Activated CD4-positive, alpha-beta T cell treated with anti-CD3 and anti-CD28 coated beads for 36 hours (primary cell): ENCODE measurements around the gene XRN1. TPM values are rescaled to one million over a fixed set of nuclear protein-coding genes. Genes with fewer than 3 reads are reported as not detected.
"Not testable (repeated sequence)": the region's sequence is repeated elsewhere in the genome, so short reads cannot be mapped to it uniquely, and the experiment has no call there.

Experiments
- ATAC-seq: fragments of 200-7000 bp; cut with Tn5 transposase; one replicate; pipeline ENCODE4 v1.10.0; 2021; ENCODE audit warnings: mild to moderate bottlenecking, moderate library complexity
- CTCF ChIA-PET: fragments of 350-600 bp; sonication (Branson Sonifier 250); formaldehyde crosslinking; loops from one replicate; lab custom pipeline; 2021; ENCODE audit warnings: antibody characterized with exemption; lab: Charles Lee
- POLR2A ChIA-PET: fragments of 350-600 bp; sonication (Branson Sonifier 250); formaldehyde crosslinking; loops from one replicate; lab custom pipeline; 2021; ENCODE audit warnings: antibody characterized with exemption, inconsistent platforms; lab: Charles Lee
- DNase-seq: peaks from one replicate; pipeline ENCODE4 v3.0.0-alpha.2; 2020
- H3K27ac Mint-ChIP-seq: one replicate; pipeline ENCODE4 v1.8.0; 2021; ENCODE audit warnings: mixed read lengths
- H3K27me3 Mint-ChIP-seq: one replicate; pipeline ENCODE4 v1.8.0; 2021; ENCODE audit warnings: mixed read lengths
- H3K36me3 Mint-ChIP-seq: one replicate; pipeline ENCODE4 v1.8.0; 2021; ENCODE audit warnings: low read depth, mixed read lengths
- H3K4me1 Mint-ChIP-seq: one replicate; pipeline ENCODE4 v1.8.0; 2021; ENCODE audit warnings: mixed read lengths
- H3K4me3 Mint-ChIP-seq: one replicate; pipeline ENCODE4 v1.8.0; 2021; ENCODE audit warnings: mild to moderate bottlenecking, moderate library complexity, mixed read lengths
- H3K9me3 Mint-ChIP-seq: one replicate; pipeline ENCODE4 v1.8.0; 2021; ENCODE audit warnings: low read depth, mixed read lengths
- intact Hi-C, 2 experiments: fragments of 100-400 bp; cut with DNase I in 1 of 2; cut with micrococcal nuclease in 1 of 2; formaldehyde crosslinking; loops; one replicate each; pipeline versions ENCODE4 v1.14.2 to v1.15.1; 2022 to 2024; cut with DNase I, micrococcal nuclease
- total RNA-seq, 2 experiments: library from RNA; stranded (reverse); gene quantifications; one replicate each; pipeline ENCODE4 v1.2.3, GENCODE V29; 2021

The XRN1 gene
- total RNA-seq, 2 experiments from 2014 or later, result 54.2 to 117 TPM

GRCh38 chr3:142363936-142364467 lies 83.8 kb downstream of the XRN1 start:
- no peak for DNase-seq
- Mint-ChIP-seq H3K27ac (no peak overlapping the region), H3K9me3 (no peaks in the 10 kb centered on the region), H3K4me3 (no peak overlapping the region), H3K36me3 (peaks cover 34% of the 10 kb centered on the region), H3K4me1 (no peaks in the 10 kb centered on the region), H3K27me3 (no peaks in the 10 kb centered on the region)
- ChIA-PET CTCF (interaction anchor here (0.5 to 1.5 kb wide), 3 partner anchors 31 to 174 kb away, joined by 3 to 4 read pairs (median 3); no protein-coding TSS in a partner anchor), POLR2A (no interaction called here)
- no peak for ATAC-seq
- intact Hi-C loops, result no loop called here

GRCh38 chr3:142363433-142363832 lies 84.4 kb downstream of the XRN1 start:
- intact Hi-C loops, ATAC-seq, H3K4me3 Mint-ChIP-seq, DNase-seq, H3K4me1 Mint-ChIP-seq, H3K27me3 Mint-ChIP-seq, POLR2A ChIA-PET, H3K9me3 Mint-ChIP-seq, H3K27ac Mint-ChIP-seq: not testable (repeated sequence)
- H3K36me3 Mint-ChIP-seq, result peaks cover 34% of the 10 kb centered on the region
- CTCF ChIA-PET, result interaction anchor here (0.5 to 1.1 kb wide), 2 partner anchors 127 to 173 kb away, joined by 3 read pairs; no protein-coding TSS in a partner anchor

- POLR2A ChIA-PET, result no interaction called here
- DNase-seq (no peak), ATAC-seq (no peak)
- Mint-ChIP-seq H3K9me3 (no peaks in the 10 kb centered on the region), H3K36me3 (peaks cover 45% of the 10 kb centered on the region), H3K4me1 (no peaks in the 10 kb centered on the region), H3K27me3 (no peaks in the 10 kb centered on the region), H3K4me3 (no peak overlapping the region), H3K27ac (no peak overlapping the region)
- intact Hi-C loops, result no loop called here
- CTCF ChIA-PET, result interaction anchor here (1.0 to 1.2 kb wide), 2 partner anchors 9 to 12 kb away, joined by 3 read pairs; no protein-coding TSS in a partner anchor
These were observed 88.5 kb downstream of the XRN1 start for GRCh38 chr3:142359367-142359766.

- DNase-seq (no peak), ATAC-seq (no peak)
- no peaks in the 10 kb centered on the region for H3K27me3 Mint-ChIP-seq
- H3K27ac Mint-ChIP-seq, result no peak overlapping the region
- intact Hi-C loops, result no loop called here
- POLR2A ChIA-PET, result no interaction called here
- H3K4me1 Mint-ChIP-seq, result no peaks in the 10 kb centered on the region
- H3K36me3 Mint-ChIP-seq, result peaks cover 49% of the 10 kb centered on the region
- CTCF ChIA-PET, result interaction anchor here (1.1 kb wide), 1 partner anchor 71 kb away, joined by 4 read pairs; no protein-coding TSS in a partner anchor
- no peak overlapping the region for H3K4me3 Mint-ChIP-seq
- H3K9me3 Mint-ChIP-seq, result no peaks in the 10 kb centered on the region
These were observed 91.0 kb downstream of the XRN1 start for GRCh38 chr3:142356818-142357217.

GRCh38 chr3:142355692-142356091 lies 92.1 kb downstream of the XRN1 start:
- ChIA-PET CTCF (no interaction called here), POLR2A (no interaction called here)
- DNase-seq, result no peak
- intact Hi-C loops, result no loop called here
- H3K27me3 Mint-ChIP-seq, result no peaks in the 10 kb centered on the region
- H3K4me1 Mint-ChIP-seq, result no peaks in the 10 kb centered on the region
- no peak overlapping the region for H3K4me3 Mint-ChIP-seq
- no peak overlapping the region for H3K27ac Mint-ChIP-seq
- H3K36me3 Mint-ChIP-seq, result peaks cover 45% of the 10 kb centered on the region
- H3K9me3 Mint-ChIP-seq, result no peaks in the 10 kb centered on the region
- no peak for ATAC-seq

DNA sequence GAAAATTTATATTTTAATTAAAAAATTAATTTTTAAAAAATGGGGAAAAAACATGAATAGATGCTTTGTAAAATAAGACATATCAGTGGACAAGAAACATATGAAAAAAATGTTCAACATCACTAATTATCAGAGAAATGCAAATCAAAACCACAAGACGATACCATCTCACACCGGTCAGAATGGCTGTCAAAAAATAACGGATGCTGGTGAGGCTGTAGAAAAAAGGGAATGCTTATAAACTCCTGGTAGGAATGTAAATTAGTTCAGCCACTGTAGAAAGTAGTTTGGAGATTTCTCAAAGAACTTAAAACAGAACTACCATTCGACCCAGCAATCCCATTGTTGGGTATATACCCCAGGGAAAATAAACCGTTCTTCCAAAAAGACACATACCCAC lies 93.8 kb downstream of the XRN1 start:
- intact Hi-C loops, result no loop called here
- Mint-ChIP-seq H3K27me3 (no peaks in the 10 kb centered on the region), H3K4me1 (no peaks in the 10 kb centered on the region), H3K4me3 (no peak overlapping the region), H3K9me3 (no peaks in the 10 kb centered on the region), H3K27ac (no peak overlapping the region), H3K36me3 (peaks cover 41% of the 10 kb centered on the region)
- DNase-seq, result no peak
- POLR2A ChIA-PET, result no interaction called here
- ATAC-seq, result no peak
- CTCF ChIA-PET, result no interaction called here

DNA sequence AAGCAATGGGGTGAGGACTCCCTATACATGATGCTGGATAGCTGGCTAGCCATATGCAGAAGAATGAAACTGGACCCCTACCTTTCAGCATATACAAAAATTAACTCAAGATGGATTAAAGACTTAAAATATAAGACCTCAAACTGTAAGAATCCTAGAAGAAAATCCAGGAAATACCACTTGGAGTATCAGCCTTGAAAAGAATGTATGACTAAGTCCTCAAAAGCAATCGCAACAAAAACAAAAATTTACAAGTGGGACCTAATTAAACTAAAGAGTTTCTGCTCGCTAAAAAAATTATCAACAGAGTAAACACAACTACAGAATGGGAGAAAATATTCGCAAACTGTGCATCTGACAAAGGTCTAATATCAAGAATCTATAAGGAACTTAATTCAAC lies 94.3 kb downstream of the XRN1 start:
- ChIA-PET POLR2A (no interaction called here), CTCF (no interaction called here)
- DNase-seq (no peak), ATAC-seq (no peak)
- no peaks in the 10 kb centered on the region for H3K27me3 Mint-ChIP-seq
- H3K4me1 Mint-ChIP-seq, result no peaks in the 10 kb centered on the region
- intact Hi-C loops, result no loop called here
- H3K9me3 Mint-ChIP-seq, result no peaks in the 10 kb centered on the region
- H3K27ac Mint-ChIP-seq, result no peak overlapping the region
- H3K4me3 Mint-ChIP-seq, result no peak overlapping the region
- H3K36me3 Mint-ChIP-seq, result peaks cover 45% of the 10 kb centered on the region

GRCh38 chr3:142352698-142353097 lies 95.1 kb downstream of the XRN1 start:
- H3K9me3 Mint-ChIP-seq, CTCF ChIA-PET, H3K27ac Mint-ChIP-seq, intact Hi-C loops, ATAC-seq, DNase-seq, H3K27me3 Mint-ChIP-seq, POLR2A ChIA-PET, H3K4me1 Mint-ChIP-seq, H3K4me3 Mint-ChIP-seq: not testable (repeated sequence)
- H3K36me3 Mint-ChIP-seq, result peaks cover 42% of the 10 kb centered on the region

- ChIA-PET CTCF (no interaction called here), POLR2A (no interaction called here)
- H3K27ac Mint-ChIP-seq, result no peak overlapping the region
- no peak overlapping the region for H3K4me3 Mint-ChIP-seq
- intact Hi-C loops, result no loop called here
- no peaks in the 10 kb centered on the region for H3K4me1 Mint-ChIP-seq
- no peaks in the 10 kb centered on the region for H3K9me3 Mint-ChIP-seq
- DNase-seq (no peak), ATAC-seq (no peak)
- H3K36me3 Mint-ChIP-seq, result peaks cover 44% of the 10 kb centered on the region
- no peaks in the 10 kb centered on the region for H3K27me3 Mint-ChIP-seq
These were observed 99.4 kb downstream of the XRN1 start for GRCh38 chr3:142348460-142348859.

GRCh38 chr3:142337994-142338393 lies 109.8 kb downstream of the XRN1 start:
- POLR2A ChIA-PET, result no interaction called here
- peaks cover 66% of the 10 kb centered on the region for H3K36me3 Mint-ChIP-seq

GRCh38 chr3:142332390-142332789 lies 115.4 kb downstream of the XRN1 start:
- H3K9me3 Mint-ChIP-seq, result no peaks in the 10 kb centered on the region
- no peaks in the 10 kb centered on the region for H3K4me1 Mint-ChIP-seq
- ATAC-seq, result no peak
- no peaks in the 10 kb centered on the region for H3K27me3 Mint-ChIP-seq
- H3K4me3 Mint-ChIP-seq, result no peak overlapping the region
- no peak overlapping the region for H3K27ac Mint-ChIP-seq
- ChIA-PET POLR2A (no interaction called here), CTCF (no interaction called here)
- intact Hi-C loops, result no loop called here
- H3K36me3 Mint-ChIP-seq, result peaks cover 44% of the 10 kb centered on the region
- DNase-seq, result no peak

More at GRCh38 chr3:142337994-142338393, 109.8 kb downstream of the XRN1 start:
- DNase-seq (no peak), ATAC-seq (no peak)
- intact Hi-C loops, result no loop called here
- H3K4me1 Mint-ChIP-seq, result no peaks in the 10 kb centered on the region
- H3K27ac Mint-ChIP-seq, result no peak overlapping the region
- no peaks in the 10 kb centered on the region for H3K27me3 Mint-ChIP-seq
- CTCF ChIA-PET, result interaction anchor here (0.6 kb wide), 1 partner anchor 599 kb away, joined by 3 read pairs; no protein-coding TSS in a partner anchor
- no peak overlapping the region for H3K4me3 Mint-ChIP-seq
- H3K9me3 Mint-ChIP-seq, result peaks cover 12% of the 10 kb centered on the region

DNA sequence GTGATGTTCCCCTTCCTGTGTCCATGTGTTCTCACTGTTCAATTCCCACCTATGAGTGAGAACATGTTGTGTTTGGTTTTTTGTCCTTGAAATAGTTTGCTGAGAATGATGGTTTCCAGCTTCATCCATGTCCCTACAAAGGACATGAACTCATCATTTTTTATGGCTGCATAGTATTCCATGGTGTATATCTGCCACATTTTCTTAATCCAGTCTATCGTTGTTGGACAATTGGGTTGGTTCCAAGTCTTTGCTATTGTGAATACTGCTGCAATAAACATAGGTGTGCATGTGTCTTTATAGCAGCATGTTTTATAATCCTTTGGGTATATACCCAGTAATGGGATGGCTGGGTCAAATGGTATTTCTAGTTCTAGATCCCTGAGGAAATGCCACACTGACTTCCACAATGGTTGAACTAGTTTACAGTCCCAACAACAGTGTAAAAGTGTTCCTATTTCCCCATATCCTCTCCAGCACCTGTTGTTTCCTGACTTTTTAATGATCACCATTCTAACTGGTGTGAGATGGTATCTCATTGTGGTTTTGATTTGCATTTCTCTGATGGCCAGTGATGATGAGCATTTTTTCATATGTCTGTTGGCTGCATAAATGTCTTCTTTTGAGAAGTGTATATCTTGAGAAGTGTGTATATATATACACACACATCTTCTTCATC lies 123.4 kb downstream of the XRN1 start:
- peaks cover 56% of the 10 kb centered on the region for H3K36me3 Mint-ChIP-seq
- CTCF ChIA-PET, H3K4me3 Mint-ChIP-seq, H3K27me3 Mint-ChIP-seq, H3K9me3 Mint-ChIP-seq, POLR2A ChIA-PET, DNase-seq, ATAC-seq, H3K27ac Mint-ChIP-seq, intact Hi-C loops, H3K4me1 Mint-ChIP-seq: not testable (repeated sequence)
